D721Med (cell line): ENCODE results near the gene EXOSC9.

Source experiments
- DNase-seq: peaks from one replicate; pipeline ENCODE4 v3.0.0; 2011; ENCODE audit warnings: low spot score; ENCODE audit not compliant: insufficient read length
- FAIRE-seq: peaks from 2 replicates; lab custom pipeline; 2011; peaks lifted over from hg19 to GRCh38; lab: Jason Lieb, UNC
- TF ChIP-seq, protein P1 (sequence below): IDR thresholded peaks from 2 replicates; pipeline ENCODE4 v1.5.1; 2012; ENCODE audit warnings: mild to moderate bottlenecking, control low read depth; ENCODE audit not compliant: insufficient read depth; ENCODE audit errors: missing control alignments

Gene EXOSC9

DNA sequence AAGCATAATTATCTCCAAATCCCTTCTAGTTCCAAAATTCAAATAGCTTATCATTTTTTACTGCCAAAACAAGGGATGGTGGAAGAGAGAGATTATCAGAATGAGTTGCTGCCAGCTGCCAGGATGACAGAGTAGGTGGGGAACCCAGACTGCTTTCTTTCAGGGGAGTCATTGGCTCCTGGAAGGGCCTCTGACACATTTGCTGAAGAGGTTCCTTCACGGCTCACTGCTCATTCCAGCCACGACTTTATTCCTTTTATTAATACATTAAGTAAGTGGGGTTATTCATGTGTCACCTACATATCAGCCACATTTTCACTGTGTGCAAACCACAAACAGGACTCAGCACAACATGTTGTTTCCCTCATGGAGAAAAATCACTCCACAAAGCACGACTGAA, 23.5 kb upstream of the EXOSC9 start:
- FAIRE-seq: no peak
- TF ChIP-seq, protein P1, sequence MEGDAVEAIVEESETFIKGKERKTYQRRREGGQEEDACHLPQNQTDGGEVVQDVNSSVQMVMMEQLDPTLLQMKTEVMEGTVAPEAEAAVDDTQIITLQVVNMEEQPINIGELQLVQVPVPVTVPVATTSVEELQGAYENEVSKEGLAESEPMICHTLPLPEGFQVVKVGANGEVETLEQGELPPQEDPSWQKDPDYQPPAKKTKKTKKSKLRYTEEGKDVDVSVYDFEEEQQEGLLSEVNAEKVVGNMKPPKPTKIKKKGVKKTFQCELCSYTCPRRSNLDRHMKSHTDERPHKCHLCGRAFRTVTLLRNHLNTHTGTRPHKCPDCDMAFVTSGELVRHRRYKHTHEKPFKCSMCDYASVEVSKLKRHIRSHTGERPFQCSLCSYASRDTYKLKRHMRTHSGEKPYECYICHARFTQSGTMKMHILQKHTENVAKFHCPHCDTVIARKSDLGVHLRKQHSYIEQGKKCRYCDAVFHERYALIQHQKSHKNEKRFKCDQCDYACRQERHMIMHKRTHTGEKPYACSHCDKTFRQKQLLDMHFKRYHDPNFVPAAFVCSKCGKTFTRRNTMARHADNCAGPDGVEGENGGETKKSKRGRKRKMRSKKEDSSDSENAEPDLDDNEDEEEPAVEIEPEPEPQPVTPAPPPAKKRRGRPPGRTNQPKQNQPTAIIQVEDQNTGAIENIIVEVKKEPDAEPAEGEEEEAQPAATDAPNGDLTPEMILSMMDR: no peak
- no peak for DNase-seq

DNA sequence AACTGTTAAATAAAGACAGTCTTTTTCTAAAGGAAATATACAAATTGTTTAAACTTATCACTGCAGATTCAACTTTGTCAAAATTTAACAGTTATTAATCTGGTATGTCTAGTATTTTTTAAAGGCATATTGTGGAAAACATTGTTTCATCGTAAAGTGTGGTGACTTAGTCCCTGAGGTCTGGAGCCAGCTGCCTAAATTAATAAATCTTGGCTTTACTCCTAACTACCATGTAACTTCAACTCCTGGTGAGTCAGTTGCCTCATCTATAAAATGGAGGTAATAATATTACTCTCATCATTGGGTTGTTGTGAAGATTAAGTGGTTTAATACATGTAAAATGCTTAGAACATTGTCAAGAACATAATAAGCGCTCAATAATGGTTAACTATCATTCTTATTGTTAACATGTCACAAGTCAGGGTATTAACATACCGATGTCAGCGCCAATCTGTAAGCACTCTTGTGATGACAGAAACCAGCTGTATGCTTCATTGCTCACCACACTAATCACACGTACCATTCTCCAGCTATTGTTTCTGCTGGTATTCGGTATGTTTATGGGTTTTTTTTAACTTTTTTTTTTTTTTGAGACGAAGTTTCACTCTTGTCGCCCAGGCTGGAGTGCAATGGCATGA, 22.0 kb upstream of the EXOSC9 start:
- FAIRE-seq: no peak

DNA sequence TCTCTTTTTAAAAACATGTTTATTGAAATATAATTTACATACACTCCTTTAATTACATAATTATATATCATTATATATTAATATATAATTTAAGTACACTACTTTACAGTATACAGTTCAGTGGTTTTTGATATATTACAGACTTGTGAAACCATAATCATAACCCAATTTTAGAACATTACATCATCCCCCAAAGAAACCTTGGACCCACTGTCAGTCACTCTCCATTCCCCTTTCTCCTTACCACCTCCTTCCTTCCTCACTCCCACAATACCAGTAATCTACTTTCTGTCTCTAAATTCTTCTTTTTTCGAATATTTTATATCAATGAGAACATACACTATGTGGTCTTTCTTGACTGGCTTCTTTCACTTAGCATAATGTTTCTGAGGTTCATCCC, 17.9 kb upstream of the EXOSC9 start:
- TF ChIP-seq, protein P1: no peak
- no peak for FAIRE-seq
- DNase-seq: no peak

More for the DNA sequence above, 22.0 kb upstream of the EXOSC9 start:
- TF ChIP-seq, protein P1: no peak
- no peak for DNase-seq

DNA sequence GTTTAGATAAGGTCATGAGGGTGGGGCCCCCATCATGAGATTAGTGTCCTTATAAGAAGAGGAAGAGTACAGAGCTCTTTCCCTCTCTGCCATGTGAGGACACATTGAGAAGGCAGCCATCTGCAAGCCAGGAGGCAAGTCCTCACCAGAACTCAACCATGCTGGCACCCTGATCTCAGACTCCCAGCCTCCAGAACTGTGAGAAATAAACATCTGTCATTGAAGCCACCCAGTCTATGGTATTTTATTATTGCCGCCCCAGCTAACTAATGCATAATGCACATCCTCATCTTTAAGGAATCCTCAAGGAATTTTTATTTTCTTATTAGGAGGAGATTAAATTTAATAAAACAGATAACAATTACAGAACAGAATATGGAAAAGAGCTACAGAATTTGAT, 16.7 kb upstream of the EXOSC9 start:
- DNase-seq (no peak), FAIRE-seq (no peak)
- TF ChIP-seq, protein P1: no peak

DNA sequence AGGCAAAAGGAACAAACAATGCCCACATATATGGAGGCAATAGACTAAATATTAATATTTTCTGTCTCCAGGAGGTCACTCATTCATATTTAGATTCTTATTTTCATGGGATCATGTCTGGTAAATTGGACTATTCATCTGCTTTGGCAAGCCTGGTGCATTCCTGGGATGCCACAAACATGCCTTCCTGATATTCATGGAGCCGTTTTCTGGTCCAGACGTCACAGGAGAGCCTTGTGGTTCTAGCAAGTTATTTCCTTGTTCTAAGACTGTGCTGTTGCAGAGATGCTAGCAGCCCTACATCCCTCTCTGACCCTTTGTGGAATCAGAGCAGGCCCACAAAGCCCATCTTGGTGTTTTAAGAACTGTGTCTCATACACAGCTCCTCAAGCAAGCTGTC, 16.1 kb upstream of the EXOSC9 start:
- no peak for DNase-seq
- FAIRE-seq: no peak
- TF ChIP-seq, protein P1: no peak

DNA sequence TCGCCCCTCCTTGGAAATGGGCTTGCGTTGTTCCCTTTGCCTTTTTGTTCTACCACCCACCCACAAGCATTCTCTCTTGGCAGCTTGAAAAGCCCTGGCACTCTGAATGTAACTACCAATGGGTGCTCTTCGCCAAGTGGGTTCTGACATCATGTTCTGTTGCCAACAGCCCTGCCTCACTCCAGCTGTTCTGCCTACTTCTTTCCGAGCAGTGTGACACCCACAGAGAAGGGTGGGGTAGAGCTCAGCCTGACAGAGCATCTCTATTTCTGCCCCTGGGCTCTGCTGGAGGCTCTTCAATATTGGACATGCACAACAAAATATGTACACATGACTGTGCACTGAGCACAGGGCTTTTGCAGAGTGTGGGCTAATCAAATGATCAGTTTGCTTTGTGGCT, 15.6 kb upstream of the EXOSC9 start:
- TF ChIP-seq, protein P1: no peak
- no peak for FAIRE-seq
- no peak for DNase-seq

DNA sequence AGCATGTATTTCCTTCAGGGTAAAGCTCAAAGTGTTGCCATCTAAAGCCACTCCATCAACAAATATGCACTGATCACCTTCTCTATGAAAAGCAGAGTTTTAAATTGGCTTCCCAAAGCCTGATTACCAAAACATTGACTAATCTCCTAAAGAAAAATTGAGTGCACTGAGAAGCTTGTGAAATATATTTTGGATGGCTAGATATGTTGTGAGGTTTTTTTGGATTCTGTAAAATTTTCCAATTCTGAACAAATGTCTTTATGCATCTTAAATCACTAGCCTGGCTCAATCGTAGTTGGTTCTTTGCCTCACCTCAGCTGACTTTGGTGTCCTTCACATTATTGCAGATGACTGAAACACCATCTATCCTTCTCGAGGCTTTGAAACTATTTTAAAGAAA, 14.9 kb upstream of the EXOSC9 start:
- DNase-seq (no peak), FAIRE-seq (no peak)
- TF ChIP-seq, protein P1: no peak
